ENCODE data around the gene BLNK.

BLNK gene

DNA sequence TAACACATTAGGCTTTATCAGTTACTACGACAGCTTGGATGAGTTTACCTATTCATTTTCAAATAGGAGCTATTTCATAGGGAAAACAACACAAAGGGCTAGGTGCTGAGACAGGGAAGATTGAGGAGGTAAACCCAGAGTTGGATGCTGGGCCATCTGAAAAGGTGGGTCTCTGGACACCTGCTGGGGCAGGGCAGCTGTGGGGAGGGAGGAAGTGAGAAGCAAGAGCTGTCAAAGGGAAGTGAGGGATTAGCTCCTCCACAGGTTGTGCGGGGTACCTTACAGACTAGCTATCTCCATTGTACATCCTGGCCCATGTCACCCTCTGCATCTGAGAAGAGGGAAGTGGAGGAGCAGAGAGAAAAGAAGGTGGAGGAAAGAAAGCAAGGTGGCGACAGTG, 48.9 kb downstream of the BLNK start:
- TF ChIP-seq TAF1 (IDR thresholded peaks at IDR 0.05; ENCODE audit: low read depth) (no peak), FOXM1 (IDR thresholded peaks at IDR 0.05; ENCODE audit: borderline replicate concordance, low read depth) (no peak), YY1 (IDR thresholded peaks at IDR 0.05; ENCODE audit: low read depth) (no peak), ZBTB7A (IDR thresholded peaks at IDR 0.05; ENCODE audit: low read depth) (no peak), TEAD4 (IDR thresholded peaks at IDR 0.05) (no peak), CREB1 (IDR thresholded peaks at IDR 0.05; ENCODE audit: low read depth) (no peak), TCF12 (IDR thresholded peaks at IDR 0.05; ENCODE audit: low read depth) (no peak), NFIC (IDR thresholded peaks at IDR 0.05) (no peak), CEBPB (IDR thresholded peaks at IDR 0.05) (no peak)
- TF ChIP-seq, protein P1, sequence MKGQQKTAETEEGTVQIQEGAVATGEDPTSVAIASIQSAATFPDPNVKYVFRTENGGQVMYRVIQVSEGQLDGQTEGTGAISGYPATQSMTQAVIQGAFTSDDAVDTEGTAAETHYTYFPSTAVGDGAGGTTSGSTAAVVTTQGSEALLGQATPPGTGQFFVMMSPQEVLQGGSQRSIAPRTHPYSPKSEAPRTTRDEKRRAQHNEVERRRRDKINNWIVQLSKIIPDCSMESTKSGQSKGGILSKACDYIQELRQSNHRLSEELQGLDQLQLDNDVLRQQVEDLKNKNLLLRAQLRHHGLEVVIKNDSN (IDR thresholded peaks at IDR 0.05) = no peak

DNA sequence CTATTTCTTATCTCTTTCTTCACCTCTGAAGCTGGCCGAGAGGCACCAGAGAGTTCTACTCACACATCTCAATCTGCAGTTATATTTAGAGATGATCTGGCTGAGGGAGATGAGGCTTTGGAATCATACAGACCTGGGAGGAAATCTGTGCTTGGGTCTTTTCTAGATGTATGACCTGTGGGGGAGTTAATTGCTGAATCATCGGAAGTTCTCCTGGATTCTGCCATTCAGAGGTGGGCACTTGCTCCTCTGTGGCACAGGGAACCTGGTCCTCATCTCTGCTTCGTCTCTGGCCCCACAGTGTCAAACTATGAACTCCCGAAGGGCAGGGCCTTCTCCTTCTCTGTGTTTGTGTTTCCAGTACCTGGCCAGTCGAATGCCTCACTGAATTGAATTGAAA, 52.5 kb downstream of the BLNK start:
- TF ChIP-seq YY1 (IDR thresholded peaks at IDR 0.05; ENCODE audit: low read depth) (no peak), TAF1 (IDR thresholded peaks at IDR 0.05; ENCODE audit: low read depth) (no peak), CEBPB (IDR thresholded peaks at IDR 0.05) (no peak), CREB1 (IDR thresholded peaks at IDR 0.05; ENCODE audit: low read depth) (no peak), EP300 (IDR thresholded peaks at IDR 0.05; ENCODE audit: borderline replicate concordance) (no peak), ZBTB7A (IDR thresholded peaks at IDR 0.05; ENCODE audit: low read depth) (no peak), NFIC (IDR thresholded peaks at IDR 0.05) (no peak), FOXM1 (IDR thresholded peaks at IDR 0.05; ENCODE audit: borderline replicate concordance, low read depth) (no peak), RAD21 (IDR thresholded peaks at IDR 0.05; ENCODE audit: low read depth) (no peak), EGR1 (IDR thresholded peaks at IDR 0.05) (no peak), TCF12 (IDR thresholded peaks at IDR 0.05; ENCODE audit: low read depth) (no peak)
- TF ChIP-seq, protein P1 (IDR thresholded peaks at IDR 0.05) = no peak

DNA sequence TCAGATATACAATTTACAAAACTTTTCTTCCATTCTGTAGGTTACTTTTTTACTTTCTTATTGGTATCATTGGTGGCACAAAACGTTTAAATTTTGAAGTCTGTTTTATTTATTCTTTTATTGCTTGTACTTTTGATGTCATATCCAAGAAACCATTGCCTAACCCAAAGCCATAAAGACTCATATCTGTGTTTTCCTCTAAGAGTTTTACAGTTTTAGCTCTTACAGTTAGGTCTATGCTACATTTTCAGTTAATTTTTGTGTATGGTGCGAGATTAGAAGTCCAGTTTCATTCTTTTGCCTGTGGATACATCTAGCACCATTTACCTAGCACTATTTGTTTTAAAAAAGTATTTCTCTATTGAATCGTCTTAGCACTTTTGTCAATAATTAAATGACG, 53.7 kb downstream of the BLNK start:
- no peak for TF ChIP-seq CEBPB (IDR thresholded peaks at IDR 0.05)

DNA sequence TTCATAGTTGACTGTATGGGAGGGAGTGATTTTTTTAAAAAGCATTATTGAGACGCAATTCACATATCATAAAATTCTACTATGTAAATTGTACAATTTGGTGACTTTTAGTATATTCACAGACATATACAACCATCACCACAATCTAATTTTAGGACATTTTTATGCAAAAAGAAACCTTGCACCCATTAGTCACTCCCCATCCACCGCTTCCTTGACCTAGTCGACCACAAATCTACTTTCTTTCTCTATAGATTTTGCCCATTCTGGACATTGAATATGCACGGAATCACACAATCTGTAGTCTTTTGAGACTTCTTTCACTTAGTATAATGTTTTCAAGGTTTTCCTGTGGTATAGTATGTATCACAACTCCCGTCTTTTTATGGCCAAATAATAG, 54.6 kb downstream of the BLNK start:
- TF ChIP-seq TCF12 (IDR thresholded peaks at IDR 0.05; ENCODE audit: low read depth) (no peak), ZBTB7A (IDR thresholded peaks at IDR 0.05; ENCODE audit: low read depth) (no peak), YY1 (IDR thresholded peaks at IDR 0.05; ENCODE audit: low read depth) (no peak), NFIC (IDR thresholded peaks at IDR 0.05) (no peak), EP300 (IDR thresholded peaks at IDR 0.05; ENCODE audit: borderline replicate concordance) (no peak), CEBPB (IDR thresholded peaks at IDR 0.05) (no peak), TEAD4 (IDR thresholded peaks at IDR 0.05) (no peak), RAD21 (IDR thresholded peaks at IDR 0.05; ENCODE audit: low read depth) (no peak), CREB1 (IDR thresholded peaks at IDR 0.05; ENCODE audit: low read depth) (no peak), TAF1 (IDR thresholded peaks at IDR 0.05; ENCODE audit: low read depth) (no peak), EGR1 (IDR thresholded peaks at IDR 0.05) (no peak), FOXM1 (IDR thresholded peaks at IDR 0.05; ENCODE audit: borderline replicate concordance, low read depth) (no peak)
- TF ChIP-seq, protein P1 (IDR thresholded peaks at IDR 0.05) = no peak
- TF ChIP-seq, protein P2, sequence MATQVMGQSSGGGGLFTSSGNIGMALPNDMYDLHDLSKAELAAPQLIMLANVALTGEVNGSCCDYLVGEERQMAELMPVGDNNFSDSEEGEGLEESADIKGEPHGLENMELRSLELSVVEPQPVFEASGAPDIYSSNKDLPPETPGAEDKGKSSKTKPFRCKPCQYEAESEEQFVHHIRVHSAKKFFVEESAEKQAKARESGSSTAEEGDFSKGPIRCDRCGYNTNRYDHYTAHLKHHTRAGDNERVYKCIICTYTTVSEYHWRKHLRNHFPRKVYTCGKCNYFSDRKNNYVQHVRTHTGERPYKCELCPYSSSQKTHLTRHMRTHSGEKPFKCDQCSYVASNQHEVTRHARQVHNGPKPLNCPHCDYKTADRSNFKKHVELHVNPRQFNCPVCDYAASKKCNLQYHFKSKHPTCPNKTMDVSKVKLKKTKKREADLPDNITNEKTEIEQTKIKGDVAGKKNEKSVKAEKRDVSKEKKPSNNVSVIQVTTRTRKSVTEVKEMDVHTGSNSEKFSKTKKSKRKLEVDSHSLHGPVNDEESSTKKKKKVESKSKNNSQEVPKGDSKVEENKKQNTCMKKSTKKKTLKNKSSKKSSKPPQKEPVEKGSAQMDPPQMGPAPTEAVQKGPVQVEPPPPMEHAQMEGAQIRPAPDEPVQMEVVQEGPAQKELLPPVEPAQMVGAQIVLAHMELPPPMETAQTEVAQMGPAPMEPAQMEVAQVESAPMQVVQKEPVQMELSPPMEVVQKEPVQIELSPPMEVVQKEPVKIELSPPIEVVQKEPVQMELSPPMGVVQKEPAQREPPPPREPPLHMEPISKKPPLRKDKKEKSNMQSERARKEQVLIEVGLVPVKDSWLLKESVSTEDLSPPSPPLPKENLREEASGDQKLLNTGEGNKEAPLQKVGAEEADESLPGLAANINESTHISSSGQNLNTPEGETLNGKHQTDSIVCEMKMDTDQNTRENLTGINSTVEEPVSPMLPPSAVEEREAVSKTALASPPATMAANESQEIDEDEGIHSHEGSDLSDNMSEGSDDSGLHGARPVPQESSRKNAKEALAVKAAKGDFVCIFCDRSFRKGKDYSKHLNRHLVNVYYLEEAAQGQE (IDR thresholded peaks at IDR 0.05; ENCODE audit: low read depth) = no peak
- TF ChIP-seq, protein P3, sequence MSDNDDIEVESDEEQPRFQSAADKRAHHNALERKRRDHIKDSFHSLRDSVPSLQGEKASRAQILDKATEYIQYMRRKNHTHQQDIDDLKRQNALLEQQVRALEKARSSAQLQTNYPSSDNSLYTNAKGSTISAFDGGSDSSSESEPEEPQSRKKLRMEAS (IDR thresholded peaks at IDR 0.05) = no peak

DNA sequence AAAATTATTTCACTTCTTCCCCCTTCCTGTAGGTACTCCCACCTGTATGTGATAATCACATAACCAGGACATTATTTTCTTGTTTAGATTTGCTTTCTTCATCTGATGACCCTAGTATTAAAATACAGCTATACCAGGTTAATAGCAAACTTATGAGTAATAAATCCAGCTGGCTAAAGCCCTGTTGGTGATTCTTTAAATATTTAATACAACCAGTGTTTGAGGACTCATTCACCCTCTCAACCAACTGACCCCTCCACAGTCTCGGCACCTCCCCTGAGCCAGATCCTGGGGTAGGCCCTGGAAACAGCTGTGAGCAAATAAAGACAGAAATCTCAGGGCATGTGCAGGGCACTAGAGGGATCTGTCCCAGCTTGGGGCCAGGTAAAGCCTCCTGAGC, 58.5 kb downstream of the BLNK start:
- no peak for TF ChIP-seq ZBTB7A (IDR thresholded peaks at IDR 0.05; ENCODE audit: low read depth)
- TF ChIP-seq TAF1 (IDR thresholded peaks at IDR 0.05; ENCODE audit: low read depth) = no peak
- TF ChIP-seq, protein P1 (IDR thresholded peaks at IDR 0.05) = no peak
- TF ChIP-seq TEAD4 (IDR thresholded peaks at IDR 0.05) = no peak

DNA sequence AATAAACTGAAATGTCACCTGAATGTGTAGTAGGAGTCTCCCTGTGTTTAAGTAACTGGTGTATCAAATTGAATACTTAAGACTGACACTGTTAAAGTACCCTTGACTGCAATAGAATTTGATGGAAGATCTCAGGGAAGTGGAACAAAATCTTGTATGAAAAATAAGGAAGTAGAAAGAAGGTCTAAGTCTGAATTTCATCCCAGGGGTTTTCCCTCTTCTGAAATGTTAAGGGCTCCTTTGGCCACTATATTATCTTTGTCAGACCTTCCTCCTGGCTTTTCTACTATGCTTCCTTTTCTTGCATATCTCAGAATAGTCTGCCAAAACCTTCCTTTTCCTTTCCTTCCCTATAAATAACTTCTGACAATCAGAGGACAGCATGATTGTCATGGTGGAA, 59.6 kb downstream of the BLNK start:
- TF ChIP-seq, protein P1 (IDR thresholded peaks at IDR 0.05) = no peak
- TF ChIP-seq CREB1 (IDR thresholded peaks at IDR 0.05; ENCODE audit: low read depth) = no peak

DNA sequence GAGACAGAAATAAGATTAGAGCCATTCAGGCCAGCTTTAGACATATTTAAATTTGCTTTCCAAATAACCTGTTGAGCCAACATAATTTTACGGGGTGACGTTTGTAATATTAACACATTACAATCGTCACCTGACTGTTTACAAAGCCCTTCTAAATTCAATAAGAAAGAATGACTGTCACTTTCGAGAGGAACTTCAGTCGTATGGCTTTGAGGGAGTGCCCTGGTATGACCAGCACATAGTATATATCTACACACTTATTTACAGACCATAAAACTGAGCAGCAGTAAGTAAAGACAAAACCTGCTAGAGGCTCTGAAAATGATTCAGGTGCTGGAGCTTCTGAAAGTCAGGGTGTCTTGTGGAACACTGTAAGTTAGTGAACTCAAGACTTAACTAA, 62.4 kb downstream of the BLNK start:
- TF ChIP-seq, protein P2 (IDR thresholded peaks at IDR 0.05; ENCODE audit: low read depth) = no peak
- TF ChIP-seq RAD21 (IDR thresholded peaks at IDR 0.05; ENCODE audit: low read depth) (no peak), TCF12 (IDR thresholded peaks at IDR 0.05; ENCODE audit: low read depth) (no peak), EGR1 (IDR thresholded peaks at IDR 0.05) (no peak)
- TF ChIP-seq, protein P1 (IDR thresholded peaks at IDR 0.05) = no peak
